SK-N-SH (cell line): ENCODE results near the gene NECTIN3.

Experiments
- CTCF ChIP-seq: fragments of 200-600 bp; sonication (generic); IDR thresholded peaks from 2 replicates; pipeline ENCODE4 v1.6.1; 2017; ENCODE audit warnings: antibody characterized with exemption, mild to moderate bottlenecking, moderate library complexity
- JUND ChIP-seq: IDR thresholded peaks from 2 replicates; pipeline ENCODE4 v1.4.0; 2012
- MXI1 ChIP-seq: IDR thresholded peaks from 2 replicates; pipeline ENCODE4 v1.6.1; 2012; ENCODE audit warnings: mild to moderate bottlenecking, low read depth, low read length, improper control_type of control experiment
- POLR2AphosphoS5 ChIP-seq: IDR thresholded peaks from 2 replicates; pipeline ENCODE4 v1.6.1; 2012; ENCODE audit warnings: low read depth, low read length
- RAD21 ChIP-seq: IDR thresholded peaks from 2 replicates; pipeline ENCODE4 v1.6.1; 2012; ENCODE audit warnings: mild to moderate bottlenecking, low read length
- RFX5 ChIP-seq: IDR thresholded peaks from 2 replicates; pipeline ENCODE4 v1.6.1; 2012; ENCODE audit warnings: mild to moderate bottlenecking, improper control_type of control experiment, low read length
- RXRA ChIP-seq: IDR thresholded peaks from 2 replicates; pipeline ENCODE4 v1.4.0; 2012; ENCODE audit warnings: low read depth, mild to moderate bottlenecking, borderline replicate concordance
- SIN3A ChIP-seq: IDR thresholded peaks from 2 replicates; pipeline ENCODE4 v1.6.1; 2012; ENCODE audit warnings: low read depth, mild to moderate bottlenecking, low read length, moderate library complexity, borderline replicate concordance

GRCh38 chr3:111210866-111211564 is 139.4 kb downstream of the NECTIN3 start:
- TF ChIP-seq CTCF (no peak), RFX5 (no peak), RXRA (no peak), MXI1 (no peak), POLR2AphosphoS5 (no peak), JUND (no peak), RAD21 (no peak), SIN3A (no peak)
